Activated CD8-positive, alpha-beta memory T cell treated with anti-CD3 and anti-CD28 coated beads, Interleukin-2, amount 50 U/mL, for 1 hour (primary cell): ENCODE results near the gene RYR3.

ENCODE experiments used
- DNase-seq: peaks from one replicate; pipeline ENCODE4 v3.0.0-alpha.2; 2020; ENCODE audit errors: extremely low read depth

RYR3 gene

GRCh38 chr15:33641069-33641468 is 330.3 kb downstream of the RYR3 start:
- DNase-seq = no peak

GRCh38 chr15:33644304-33644703 is 333.5 kb downstream of the RYR3 start:
- no peak for DNase-seq

GRCh38 chr15:33646744-33647143 is 336.0 kb downstream of the RYR3 start:
- DNase-seq = no peak

GRCh38 chr15:33649217-33649933 is 338.6 kb downstream of the RYR3 start:
- no peak for DNase-seq

GRCh38 chr15:33654860-33655259 is 344.1 kb downstream of the RYR3 start:
- DNase-seq = no peak

GRCh38 chr15:33655488-33655887 is 344.7 kb downstream of the RYR3 start:
- DNase-seq = no peak

GRCh38 chr15:33656168-33656567 is 345.4 kb downstream of the RYR3 start:
- DNase-seq = no peak

GRCh38 chr15:33660151-33660550 is 349.4 kb downstream of the RYR3 start:
- no peak for DNase-seq

- no peak for DNase-seq
Measured at GRCh38 chr15:33662014-33662413, 351.2 kb downstream of the RYR3 start.

- DNase-seq = no peak
Measured at GRCh38 chr15:33664947-33665346, 354.2 kb downstream of the RYR3 start.

GRCh38 chr15:33670567-33670966 is 359.8 kb downstream of the RYR3 start:
- no peak for DNase-seq

GRCh38 chr15:33671456-33671855 is 360.7 kb downstream of the RYR3 start:
- no peak for DNase-seq

GRCh38 chr15:33675246-33675645 is 364.5 kb downstream of the RYR3 start:
- DNase-seq = no peak

GRCh38 chr15:33677238-33677830 is 366.6 kb downstream of the RYR3 start:
- no peak for DNase-seq

GRCh38 chr15:33678176-33678575 is 367.4 kb downstream of the RYR3 start:
- DNase-seq = no peak

- DNase-seq = no peak
Measured at GRCh38 chr15:33678602-33679001, 367.8 kb downstream of the RYR3 start.

- no peak for DNase-seq
Measured at GRCh38 chr15:33679061-33679460, 368.3 kb downstream of the RYR3 start.

GRCh38 chr15:33680336-33680735 is 369.6 kb downstream of the RYR3 start:
- no peak for DNase-seq

GRCh38 chr15:33693166-33693800 is 382.5 kb downstream of the RYR3 start:
- no peak for DNase-seq

GRCh38 chr15:33698126-33698525 is 387.4 kb downstream of the RYR3 start:
- DNase-seq = no peak

GRCh38 chr15:33699145-33699544 is 388.4 kb downstream of the RYR3 start:
- no peak for DNase-seq

- no peak for DNase-seq
Measured at GRCh38 chr15:33699691-33700447, 389.1 kb downstream of the RYR3 start.
